K562 (cell line): ENCODE measurements around the gene INS. TPM values are rescaled to one million over a fixed set of nuclear protein-coding genes. Genes with fewer than 3 reads are reported as not detected.

Source experiments
- ATAC-seq: fragments of 200-7000 bp; cut with Tn5 transposase; 3 replicates; pipeline ENCODE4 v1.9.1; 2020; ENCODE audit warnings: moderate library complexity
- BruUV-seq: library from RNA; stranded (reverse); fragments of 400-500 nt; replicated peaks from 2 replicates; lab custom pipeline; 2021; lab: Mats Ljungman, UMichigan
- CTCF ChIA-PET: fragments of 300-600 bp; formaldehyde crosslinking; extraction: SDS; loops from one replicate; lab custom pipeline; 2021; ENCODE audit warnings: low intra/inter-chr PET ratio; lab: Yijun Ruan, JAX
- POLR2A ChIA-PET: fragments of 300-600, 350-650 bp; sonication (Branson Sonifier 250); formaldehyde crosslinking; extraction: SDS; loops from one replicate; lab custom pipeline; 2021; ENCODE audit warnings: antibody characterized with exemption, inconsistent platforms; lab: Yijun Ruan, JAX
- DNase-seq, 4 experiments: peaks; one replicate each; pipeline versions ENCODE4 v3.0.0 to v3.0.0-alpha.2; 2011 to 2018; ENCODE audit warnings: low spot score in 3 of 4, mixed read lengths in 3 of 4; ENCODE audit errors: extremely low read depth in 1 of 4
- FAIRE-seq: peaks from 2 replicates; lab custom pipeline; 2011; peaks lifted over from hg19 to GRCh38; lab: Jason Lieb, UNC
- H2AFZ ChIP-seq: 2 replicates; pipeline ENCODE4 v1.6.0; 2011; ENCODE audit warnings: low read depth, low read length, control low read depth, inconsistent platforms
- H3K27ac ChIP-seq: fragments of 200-600 bp; 3 replicates; pipeline ENCODE4 v1.8.0; 2011; ENCODE audit warnings: low read depth, mild to moderate bottlenecking, control low read depth, inconsistent platforms, low read length, moderate library complexity, mixed read lengths; ENCODE audit errors: extremely low read depth
- H3K27me3 ChIP-seq, 2 experiments: fragments of 300-600 bp in 1 of 2; 2 replicates in 1 of 2; 3 replicates in 1 of 2; pipeline versions ENCODE4 v1.6.0 to v1.8.0; 2011; ENCODE audit warnings: inconsistent platforms in 2 of 2, low read length in 2 of 2, mild to moderate bottlenecking in 1 of 2, mixed read lengths in 1 of 2, moderate library complexity in 1 of 2; ENCODE audit not compliant: control insufficient read depth in 2 of 2, insufficient read depth in 2 of 2
- H3K36me3 ChIP-seq: fragments of 300-600 bp; 3 replicates; pipeline ENCODE4 v1.8.0; 2011; ENCODE audit warnings: mild to moderate bottlenecking, low read length, inconsistent platforms; ENCODE audit not compliant: control insufficient read depth, insufficient read depth
- H3K4me1 ChIP-seq, 2 experiments: fragments of 200-600 bp in 1 of 2; replicated peaks in 1 of 2; 2 replicates in 1 of 2; 3 replicates in 1 of 2; pipeline versions ENCODE4 v1.5.1 to v1.8.0; 2011; ENCODE audit warnings: inconsistent platforms in 2 of 2, low read length in 2 of 2, mild to moderate bottlenecking in 1 of 2, mixed read lengths in 1 of 2, moderate library complexity in 1 of 2; ENCODE audit not compliant: control insufficient read depth in 2 of 2, insufficient read depth in 2 of 2
- H3K4me2 ChIP-seq: 2 replicates; pipeline ENCODE4 v1.6.1; 2011; ENCODE audit warnings: low read length, control low read depth, inconsistent platforms, mixed read lengths; ENCODE audit not compliant: insufficient read depth
- H3K4me3 ChIP-seq: fragments of 200-600 bp; sonication (generic), shearing (Covaris generic); 2 replicates; pipeline ENCODE4 v1.5.1; 2016; ENCODE audit warnings: control low read depth, inconsistent platforms
- H3K79me2 ChIP-seq: fragments of 200-600 bp; 3 replicates; pipeline ENCODE4 v1.8.0; 2011; ENCODE audit warnings: low read length, inconsistent platforms; ENCODE audit not compliant: control insufficient read depth, insufficient read depth
- H3K9ac ChIP-seq, 2 experiments: 2 replicates each; pipeline versions ENCODE4 v1.6.0 to v1.6.1; 2011; ENCODE audit warnings: low read depth in 2 of 2, low read length in 2 of 2, control low read depth in 1 of 2, inconsistent platforms in 1 of 2, mild to moderate bottlenecking in 1 of 2, mixed read lengths in 1 of 2; ENCODE audit not compliant: insufficient read depth in 1 of 2
- H3K9me1 ChIP-seq: one replicate; pipeline ENCODE4 v1.6.0; 2011; ENCODE audit warnings: inconsistent platforms, mild to moderate bottlenecking, low read length, moderate library complexity; ENCODE audit not compliant: control insufficient read depth, insufficient read depth
- H3K9me3 ChIP-seq: replicated peaks from 2 replicates; pipeline ENCODE4 v1.5.1; 2011; ENCODE audit warnings: low read depth, low read length, inconsistent platforms; ENCODE audit not compliant: control insufficient read depth, insufficient read depth
- H4K20me1 ChIP-seq: replicated peaks from 2 replicates; pipeline ENCODE4 v1.6.1; 2011; ENCODE audit warnings: low read length, inconsistent platforms, mixed read lengths; ENCODE audit not compliant: control insufficient read depth, insufficient read depth
- ARID3A ChIP-seq: IDR thresholded peaks from 2 replicates; pipeline ENCODE4 v1.6.1; 2012; ENCODE audit warnings: low read depth, low read length, improper control_type of control experiment, borderline replicate concordance
- BHLHE40 ChIP-seq: IDR thresholded peaks from 2 replicates; pipeline ENCODE4 v1.6.1; 2011; ENCODE audit warnings: low read length, improper control_type of control experiment
- MEIS2 ChIP-seq: fragments of 450-650 bp; IDR thresholded peaks from 2 replicates; pipeline ENCODE4 v1.6.1; 2014; ENCODE audit warnings: mild to moderate bottlenecking; ENCODE audit not compliant: partially characterized antibody
- RAD51 ChIP-seq: fragments of 450-650 bp; IDR thresholded peaks from 2 replicates; pipeline ENCODE4 v1.7.1; 2016; ENCODE audit warnings: low read depth, mild to moderate bottlenecking, borderline replicate concordance
- ZNF165 ChIP-seq: fragments of 250-450 bp; sonication (Bioruptor Pico); IDR thresholded peaks from 2 replicates; pipeline ENCODE4 v1.4.0; 2020; ENCODE audit warnings: borderline replicate concordance
- ZNF699 ChIP-seq: fragments of 250-450 bp; sonication (Bioruptor Pico); IDR thresholded peaks from 2 replicates; pipeline ENCODE4 v1.8.0; 2021; ENCODE audit warnings: mild to moderate bottlenecking, moderate library complexity; ENCODE audit not compliant: insufficient replicate concordance
- WGBS: fragments of 100-300 bp; shearing (Covaris generic); methylation state at CpG from one replicate; pipeline ENCODE4 v1.1.6; 2016; ENCODE audit warnings: low coverage, mixed read lengths; ENCODE audit not compliant: insufficient coverage; ENCODE audit errors: missing lambda C conversion rate; 5-methylcytosine and 5-hydroxymethylcytosine counted together
- in situ Hi-C: fragments of 300-500 bp; cut with MboI; formaldehyde crosslinking; loops from 4 replicates; pipeline ENCODE4 v1.15.0; 2018; ENCODE audit warnings: inconsistent platforms, mixed read lengths
- intact Hi-C: fragments of 100-400 bp; cut with micrococcal nuclease; formaldehyde crosslinking; loops from 2 replicates; pipeline ENCODE4 v1.14.2; 2022
- polyA plus RNA-seq, 8 experiments: library from polyadenylated mRNA; depleted of rRNA in 4 of 8; stranded (reverse) in 5 of 8; unstranded in 3 of 8; fragments of >200 nt; fragmentation: Nextera tagmentation in 2 of 8; fragmentation: Illumina TruSeq in 1 of 8; extraction: Ambion mirVana in 2 of 8; extraction: Trizol in 1 of 8; gene quantifications; 2 replicates each; pipeline versions ENCODE4 v1.2.1 to v1.2.3, GENCODE V29; 2011 to 2014; ENCODE audit warnings: inconsistent platforms in 1 of 8, missing spikeins in 1 of 8
- total RNA-seq, 7 experiments: library from RNA; depleted of rRNA in 6 of 7; stranded (reverse); fragments of >200 nt in 6 of 7; fragmentation: Illumina TruSeq in 2 of 7; extraction: Trizol in 2 of 7; gene quantifications; 2 replicates each; pipeline versions ENCODE4 v1.2.1 to v1.2.3, GENCODE V29; 2011 to 2021; ENCODE audit warnings: low replicate concordance in 1 of 7

INS gene
- total and polyA plus RNA-seq, 9 of the 15 experiments (the other 6 are each of a cell fraction or from before 2014, with no cell fraction given), result not detected

- Histone ChIP-seq H3K9me3 (no peaks in the 10 kb centered on the region), H3K27ac (no peak overlapping the region), H3K4me2 (no peak overlapping the region), H4K20me1 (peaks cover 7% of the 10 kb centered on the region), H3K4me1 (peaks cover 0 to 62% of the 10 kb centered on the region in 2 experiments; a peak in 2 of 5 replicates), H3K9ac (no peak overlapping the region), H3K79me2 (no peaks in the 10 kb centered on the region), H3K9me1 (no peaks in the 10 kb centered on the region), H3K36me3 (no peaks in the 10 kb centered on the region), H2AFZ (no peak overlapping the region), H3K27me3 (peaks cover 3 to 50% of the 10 kb centered on the region in 2 experiments; a peak in 4 of 5 replicates), H3K4me3 (no peak overlapping the region)
- intact Hi-C loops (no loop called here), in situ Hi-C loops (no loop called here)
- ATAC-seq, result no peak
- no peak for DNase-seq
- POLR2A ChIA-PET, result interaction anchor here (0.6 kb wide), 3 partner anchors 50 to 1441 kb away, joined by 3 read pairs; no protein-coding TSS in a partner anchor
- TF ChIP-seq ZNF165 (CRISPR knock-in tag), result no peak
- 9% methylated on average over 9 of the region's 33 CpGs for WGBS
- no TSS peak for BruUV-seq
- FAIRE-seq, result no peak
- CTCF ChIA-PET, result no interaction called here
Measured at GRCh38 chr11:2168286-2169004, 7.4 kb upstream of the INS start.

- no peak overlapping the region for H3K4me2 ChIP-seq
- no peaks in the 10 kb centered on the region for H3K79me2 ChIP-seq
- H3K27me3 ChIP-seq, result peaks cover 0 to 41% of the 10 kb centered on the region in 2 experiments; a peak in 3 of 5 replicates
- no peaks in the 10 kb centered on the region for H3K9me3 ChIP-seq
- TF ChIP-seq ARID3A (no peak), BHLHE40 (no peak), ZNF699 (CRISPR knock-in tag) (no peak), RAD51 (no peak), MEIS2 (no peak)
- intact Hi-C loops, result no loop called here
- ChIA-PET POLR2A (interaction anchor here (0.6 kb wide), 1 partner anchor 51 kb away, joined by 3 read pairs; no protein-coding TSS in a partner anchor), CTCF (interaction anchor here (0.8 kb wide), 1 partner anchor 253 kb away, joined by 3 read pairs; no protein-coding TSS in a partner anchor)
- no peak overlapping the region for H3K4me3 ChIP-seq
- ATAC-seq (no peak), DNase-seq (no peak), FAIRE-seq (no peak)
- H3K9ac ChIP-seq, result no peak overlapping the region
- H4K20me1 ChIP-seq, result peaks cover 7% of the 10 kb centered on the region
- in situ Hi-C loops, result no loop called here
- no peak overlapping the region for H2AFZ ChIP-seq
- no TSS peak for BruUV-seq
- H3K27ac ChIP-seq, result no peak overlapping the region
- peaks cover 0 to 68% of the 10 kb centered on the region in 2 experiments; a peak in 2 of 5 replicates for H3K4me1 ChIP-seq
- no peaks in the 10 kb centered on the region for H3K36me3 ChIP-seq
- H3K9me1 ChIP-seq, result no peaks in the 10 kb centered on the region
- 11% methylated on average over 30 of the region's 31 CpGs for WGBS
Measured at GRCh38 chr11:2167141-2168045, 6.4 kb upstream of the INS start.
